Measurements from ENCODE around the gene FAM3D. TPM values are rescaled to one million over a fixed set of nuclear protein-coding genes. Genes with fewer than 3 reads are reported as not detected.

Gene FAM3D
- total RNA-seq, 2 donors from 2014 or later: 646 to 707 TPM

DNA sequence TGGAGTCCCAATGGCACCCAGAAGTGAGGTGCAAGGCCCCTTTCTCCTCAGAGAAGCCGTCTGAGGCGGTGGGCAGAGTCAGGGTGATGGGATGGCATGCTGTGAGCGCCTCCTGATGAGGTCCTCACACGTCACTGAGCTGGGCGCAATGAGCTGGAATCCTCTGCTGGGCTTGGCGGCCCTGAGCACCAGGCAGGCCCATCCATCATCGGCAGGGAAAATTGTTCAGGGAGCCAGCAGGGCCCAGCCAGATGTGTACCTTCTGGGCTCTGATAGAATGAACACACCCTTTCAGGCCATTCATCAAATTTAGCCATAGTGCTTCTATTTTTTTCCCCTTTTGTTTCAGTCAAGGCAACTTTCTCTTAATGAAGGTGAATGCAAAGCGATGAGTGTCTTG, 43.7 kb downstream of the FAM3D start:
- no peaks in the 10 kb centered on the region for H3K36me3 ChIP-seq
- intact Hi-C loops (cut with DNase I): no loop called here
- H3K9me3 ChIP-seq: no peaks in the 10 kb centered on the region
- no peaks in the 10 kb centered on the region for H3K27me3 ChIP-seq
- no peak overlapping the region for H3K4me3 ChIP-seq
- H3K4me1 ChIP-seq: no peaks in the 10 kb centered on the region
- TF ChIP-seq, protein P1, sequence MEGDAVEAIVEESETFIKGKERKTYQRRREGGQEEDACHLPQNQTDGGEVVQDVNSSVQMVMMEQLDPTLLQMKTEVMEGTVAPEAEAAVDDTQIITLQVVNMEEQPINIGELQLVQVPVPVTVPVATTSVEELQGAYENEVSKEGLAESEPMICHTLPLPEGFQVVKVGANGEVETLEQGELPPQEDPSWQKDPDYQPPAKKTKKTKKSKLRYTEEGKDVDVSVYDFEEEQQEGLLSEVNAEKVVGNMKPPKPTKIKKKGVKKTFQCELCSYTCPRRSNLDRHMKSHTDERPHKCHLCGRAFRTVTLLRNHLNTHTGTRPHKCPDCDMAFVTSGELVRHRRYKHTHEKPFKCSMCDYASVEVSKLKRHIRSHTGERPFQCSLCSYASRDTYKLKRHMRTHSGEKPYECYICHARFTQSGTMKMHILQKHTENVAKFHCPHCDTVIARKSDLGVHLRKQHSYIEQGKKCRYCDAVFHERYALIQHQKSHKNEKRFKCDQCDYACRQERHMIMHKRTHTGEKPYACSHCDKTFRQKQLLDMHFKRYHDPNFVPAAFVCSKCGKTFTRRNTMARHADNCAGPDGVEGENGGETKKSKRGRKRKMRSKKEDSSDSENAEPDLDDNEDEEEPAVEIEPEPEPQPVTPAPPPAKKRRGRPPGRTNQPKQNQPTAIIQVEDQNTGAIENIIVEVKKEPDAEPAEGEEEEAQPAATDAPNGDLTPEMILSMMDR (IDR thresholded peaks at IDR 0.05): no peak
- no peak overlapping the region for H3K9ac ChIP-seq (ENCODE audit: low read depth in 2 of 2, low read length in 2 of 2)
- H3K27ac ChIP-seq: no peak overlapping the region
- DNase-seq: no peak

DNA sequence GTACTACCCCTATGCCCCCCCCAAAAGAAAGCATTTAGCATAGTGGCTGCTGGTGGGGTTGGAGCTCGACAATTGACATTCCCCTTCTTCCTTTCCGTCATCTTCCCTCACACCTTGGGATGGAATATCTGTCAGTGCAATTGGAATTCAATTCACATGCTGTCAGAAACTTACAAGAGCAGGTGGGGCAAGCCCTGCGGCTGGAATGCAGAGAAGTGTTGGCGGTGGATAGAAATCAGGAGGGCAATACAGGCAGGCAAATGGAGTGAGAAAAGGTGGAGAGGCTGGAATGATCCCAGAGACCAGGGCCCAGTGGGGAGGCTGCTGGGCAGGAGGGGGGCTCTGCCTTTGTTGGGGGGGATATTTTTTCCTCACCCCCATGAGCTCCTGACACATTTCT, 44.1 kb downstream of the FAM3D start:
- TF ChIP-seq, protein P1 (IDR thresholded peaks at IDR 0.05): no peak
- H3K4me3 ChIP-seq: no peak overlapping the region
- no peak overlapping the region for H3K9ac ChIP-seq (ENCODE audit: low read depth in 2 of 2, low read length in 2 of 2)
- no peaks in the 10 kb centered on the region for H3K4me1 ChIP-seq
- no peaks in the 10 kb centered on the region for H3K36me3 ChIP-seq
- no peak overlapping the region for H3K27ac ChIP-seq
- DNase-seq: no peak
- no peaks in the 10 kb centered on the region for H3K9me3 ChIP-seq
- intact Hi-C loops (cut with DNase I): no loop called here
- H3K27me3 ChIP-seq: no peaks in the 10 kb centered on the region

DNA sequence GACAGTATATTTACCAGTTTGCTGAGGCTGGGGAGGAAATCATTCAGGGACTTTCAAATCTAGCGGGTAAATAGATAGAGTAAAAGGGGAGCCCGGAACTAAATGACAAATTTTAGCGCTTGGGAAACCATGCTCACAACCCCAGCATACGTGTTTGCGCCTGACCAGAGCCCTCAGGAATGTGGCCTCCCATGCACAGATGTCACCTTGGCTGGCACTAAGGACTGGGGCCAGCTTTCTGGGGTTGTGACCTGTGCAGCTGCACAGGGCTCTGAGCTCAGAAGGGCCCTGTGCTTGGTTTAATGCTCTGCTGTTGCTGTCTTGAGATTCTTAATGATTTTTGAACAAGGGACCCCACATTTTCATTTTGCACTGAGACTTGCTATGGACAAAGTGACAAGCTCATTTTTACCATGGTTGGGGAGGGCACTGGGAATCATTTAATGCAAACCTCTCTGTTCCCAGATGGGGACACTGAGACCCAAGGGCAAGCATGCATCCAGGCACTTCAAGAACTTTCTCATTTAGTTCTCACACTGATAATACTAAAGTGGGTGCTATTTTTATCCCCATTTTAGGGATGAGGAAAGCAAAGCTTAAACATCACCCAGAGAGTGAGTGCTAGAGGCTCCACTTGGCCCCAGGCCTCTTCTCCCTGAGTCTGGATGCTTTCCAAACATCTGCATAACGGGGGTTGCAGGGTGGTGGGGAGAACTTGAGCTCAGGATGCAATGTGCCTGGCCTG, 45.3 kb downstream of the FAM3D start:
- Histone ChIP-seq H3K36me3 (no peaks in the 10 kb centered on the region), H3K9me3 (no peaks in the 10 kb centered on the region), H3K4me3 (no peak overlapping the region), H3K9ac (ENCODE audit: low read depth in 2 of 2, low read length in 2 of 2) (no peak overlapping the region), H3K27me3 (no peaks in the 10 kb centered on the region), H3K27ac (no peak overlapping the region), H3K4me1 (no peaks in the 10 kb centered on the region)
- intact Hi-C loops (cut with DNase I): no loop called here
- TF ChIP-seq, protein P1 (IDR thresholded peaks at IDR 0.05): no peak
- no peak for DNase-seq

DNA sequence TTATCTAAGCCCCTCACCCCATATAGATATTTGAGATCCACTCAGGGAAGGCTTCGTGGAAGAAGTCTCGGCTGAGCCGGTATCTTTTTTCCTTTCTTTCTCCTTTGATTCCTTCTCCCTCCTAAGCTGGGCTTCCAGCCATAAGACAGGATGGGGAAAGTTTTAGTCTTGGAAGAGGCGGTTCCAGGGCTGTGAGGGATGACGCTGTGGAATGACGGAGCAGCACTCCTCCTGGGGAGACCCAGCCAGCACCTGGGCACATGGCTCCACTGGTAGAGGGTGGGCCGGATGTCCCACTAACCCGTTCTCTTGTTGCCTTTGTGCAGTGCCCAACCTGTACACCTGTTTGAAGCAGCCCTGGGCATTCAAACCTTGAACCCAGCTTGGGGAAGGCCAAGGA, 46.2 kb downstream of the FAM3D start:
- intact Hi-C loops (cut with DNase I): no loop called here

DNA sequence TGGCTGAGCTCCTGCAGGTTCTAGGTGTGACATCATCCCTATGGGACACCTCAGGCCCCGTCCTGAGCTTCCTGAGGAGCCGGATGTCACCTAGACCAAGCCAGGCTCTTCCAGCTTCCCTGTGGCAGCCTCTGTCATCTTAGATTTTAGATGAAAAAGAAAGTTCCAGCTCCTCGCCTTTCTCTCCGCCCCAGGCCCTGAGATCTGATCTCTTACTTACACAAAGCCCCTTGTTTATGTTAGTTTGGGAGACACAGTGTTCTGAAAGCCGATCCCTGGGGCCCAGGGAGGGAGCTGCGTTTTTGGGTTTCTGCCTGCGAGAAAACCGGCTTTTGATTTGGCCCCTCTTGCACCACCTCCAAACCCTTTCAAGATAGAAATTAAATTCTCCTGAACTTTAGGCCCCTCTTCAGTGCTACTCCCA, 49.2 kb downstream of the FAM3D start:
- H3K9me3 ChIP-seq: no peaks in the 10 kb centered on the region
- no peak overlapping the region for H3K9ac ChIP-seq (ENCODE audit: low read depth in 2 of 2, low read length in 2 of 2)
- no peak for DNase-seq
- no peak overlapping the region for H3K4me3 ChIP-seq
- H3K36me3 ChIP-seq: no peaks in the 10 kb centered on the region
- intact Hi-C loops (cut with DNase I): no loop called here
- no peak overlapping the region for H3K27ac ChIP-seq
- TF ChIP-seq, protein P1 (IDR thresholded peaks at IDR 0.05): no peak
- H3K4me1 ChIP-seq: no peaks in the 10 kb centered on the region
- H3K27me3 ChIP-seq: no peaks in the 10 kb centered on the region

More for the DNA sequence above, 46.2 kb downstream of the FAM3D start:
- DNase-seq: no peak
- Histone ChIP-seq H3K4me1 (no peaks in the 10 kb centered on the region), H3K27me3 (no peaks in the 10 kb centered on the region), H3K9me3 (no peaks in the 10 kb centered on the region), H3K27ac (no peak overlapping the region), H3K36me3 (no peaks in the 10 kb centered on the region), H3K9ac (ENCODE audit: low read depth in 2 of 2, low read length in 2 of 2) (no peak overlapping the region), H3K4me3 (no peak overlapping the region)
- TF ChIP-seq, protein P1 (IDR thresholded peaks at IDR 0.05): no peak
